MCF 10A (cell line): Measurements from ENCODE around the gene SPAG8. TPM values are rescaled to one million over a fixed set of nuclear protein-coding genes. Genes with fewer than 3 reads are reported as not detected.
A peak's percentile ranks its signal among the peaks of the same experiment; 100 is the strongest.

Experiments
- BruUV-seq: library from RNA; stranded (reverse); fragments of 400-500 nt; replicated peaks from 2 replicates; lab custom pipeline; 2021; lab: Mats Ljungman, UMichigan
- CTCF ChIA-PET: fragments of 300-600 bp; sonication (Branson Sonifier 250); formaldehyde crosslinking; extraction: SDS; loops from one replicate; lab custom pipeline; 2021; ENCODE audit warnings: antibody characterized with exemption, inconsistent platforms; lab: Yijun Ruan, JAX
- POLR2A ChIA-PET: fragments of 300-600, 350-650 bp; sonication (Branson Sonifier 250); formaldehyde crosslinking; extraction: SDS; loops from one replicate; lab custom pipeline; 2020; ENCODE audit warnings: antibody characterized with exemption, inconsistent platforms; lab: Yijun Ruan, JAX
- DNase-seq: peaks from one replicate; pipeline ENCODE4 v3.0.0-alpha.2; 2018; ENCODE audit not compliant: unreplicated experiment
- H3K27ac Mint-ChIP-seq: one replicate; pipeline ENCODE4 v1.8.0; 2022; ENCODE audit warnings: mild to moderate bottlenecking, low read depth, mixed read lengths; ENCODE audit not compliant: unreplicated experiment
- H3K27me3 Mint-ChIP-seq: one replicate; pipeline ENCODE4 v1.8.0; 2022; ENCODE audit warnings: mixed read lengths; ENCODE audit not compliant: insufficient read depth, unreplicated experiment
- H3K36me3 Mint-ChIP-seq: one replicate; pipeline ENCODE4 v1.8.0; 2022; ENCODE audit warnings: mild to moderate bottlenecking, moderate library complexity, mixed read lengths; ENCODE audit not compliant: insufficient read depth, unreplicated experiment
- H3K4me1 Mint-ChIP-seq: one replicate; pipeline ENCODE4 v1.8.0; 2022; ENCODE audit warnings: mixed read lengths; ENCODE audit not compliant: insufficient read depth, unreplicated experiment
- H3K4me3 Mint-ChIP-seq: one replicate; pipeline ENCODE4 v1.8.0; 2022; ENCODE audit warnings: mild to moderate bottlenecking, moderate library complexity, mixed read lengths; ENCODE audit not compliant: unreplicated experiment
- H3K9me3 Mint-ChIP-seq: one replicate; pipeline ENCODE4 v1.8.0; 2022; ENCODE audit warnings: mixed read lengths; ENCODE audit not compliant: unreplicated experiment
- CTCF ChIP-seq: fragments of 200-600 bp; IDR thresholded peaks from one replicate; pipeline ENCODE4 v1.8.0; 2022; ENCODE audit warnings: antibody characterized with exemption, mild to moderate bottlenecking; ENCODE audit not compliant: unreplicated experiment
- intact Hi-C: fragments of 100-400 bp; cut with micrococcal nuclease; formaldehyde crosslinking; loops from 2 replicates; pipeline ENCODE4 v1.14.1; 2022
- total RNA-seq: library from RNA; stranded (reverse); gene quantifications from 2 replicates; pipeline ENCODE4 v1.2.3, GENCODE V29; 2022

Gene SPAG8
- total RNA-seq, 1 experiment from 2014 or later, result 1.1 TPM

GRCh38 chr9:35816708-35817107, 4.6 kb upstream of the SPAG8 start:
- CTCF ChIA-PET, result interaction anchor here (0.7 to 1.5 kb wide), 3 partner anchors 10 to 572 kb away, joined by 3 to 7 read pairs (median 3); no protein-coding TSS in a partner anchor
- H3K36me3 Mint-ChIP-seq, result no peaks in the 10 kb centered on the region
- intact Hi-C loops, result no loop called here
- BruUV-seq, result no TSS peak
- H3K27me3 Mint-ChIP-seq, result peaks cover 11% of the 10 kb centered on the region
- no peak for TF ChIP-seq CTCF
- H3K27ac Mint-ChIP-seq, result no peak overlapping the region
- H3K4me3 Mint-ChIP-seq, result peak overlapping the region; percentile 87
- no peak for DNase-seq
- no peaks in the 10 kb centered on the region for H3K9me3 Mint-ChIP-seq
- peaks cover 26% of the 10 kb centered on the region for H3K4me1 Mint-ChIP-seq
- POLR2A ChIA-PET, result interaction anchor here (1.0 kb wide), 1 partner anchor 12 kb away, joined by 3 read pairs; the partner anchor contains the start of genes FAM221B and TMEM8B

- H3K27me3 Mint-ChIP-seq, result peaks cover 11% of the 10 kb centered on the region
- H3K4me3 Mint-ChIP-seq, result peak within 1 kb of the TSS; percentile 87
- intact Hi-C loops, result loop anchor here (1.0 to 2.0 kb wide), 3 partner anchors 25 to 168 kb away; no protein-coding TSS in a partner anchor
- no peaks in the 10 kb centered on the region for H3K36me3 Mint-ChIP-seq
- no peaks in the 10 kb centered on the region for H3K9me3 Mint-ChIP-seq
- peak; percentile 99 for DNase-seq
- ChIA-PET POLR2A (interaction anchor here (0.6 to 2.1 kb wide), 22 partner anchors 8 to 339 kb away, joined by 3 to 16 read pairs (median 5); partner anchors contain the start of genes CCDC107, FAM221B, GBA2 and HRCT1), CTCF (interaction anchor here (0.6 to 4.4 kb wide), 9 partner anchors 9 to 88 kb away, joined by 3 to 33 read pairs (median 5); no protein-coding TSS in a partner anchor)
- no TSS peak for BruUV-seq
- peak within 1 kb of the TSS; percentile 84 for H3K27ac Mint-ChIP-seq
- H3K4me1 Mint-ChIP-seq, result peaks cover 22% of the 10 kb centered on the region
- no peak for TF ChIP-seq CTCF
These were observed 2.9 kb upstream of the SPAG8 start, which contains the start of gene HINT2 for GRCh38 chr9:35814841-35815543. Gene HINT2 (minus strand): TSS chr9:35815042. CDS start chr9:35814979, 63 bp downstream.

GRCh38 chr9:35814106-35814840, 2.2 kb upstream of the SPAG8 start:
- peak; percentile 6 for TF ChIP-seq CTCF
- ChIA-PET POLR2A (interaction anchor here (0.6 to 2.1 kb wide), 29 partner anchors 8 to 340 kb away, joined by 3 to 16 read pairs (median 4); partner anchors contain the start of genes CCDC107, CREB3, FAM221B and GBA2), CTCF (interaction anchor here (0.6 to 4.4 kb wide), 20 partner anchors 8 to 241 kb away, joined by 3 to 33 read pairs (median 4); no protein-coding TSS in a partner anchor)
- Mint-ChIP-seq H3K36me3 (peaks cover 7% of the 10 kb centered on the region), H3K9me3 (no peaks in the 10 kb centered on the region), H3K27ac (peak overlapping the region; percentile 84), H3K4me3 (peak overlapping the region; percentile 87), H3K27me3 (peaks cover 11% of the 10 kb centered on the region), H3K4me1 (peaks cover 20% of the 10 kb centered on the region)
- intact Hi-C loops, result loop anchor here (2.0 kb wide), 1 partner anchor 167 kb away; no protein-coding TSS in a partner anchor
- peak; percentile 59 for DNase-seq
- BruUV-seq, result no TSS peak
